Parathyroid adenoma (tissue), 2 donors: ENCODE results near the gene GCK.

Experiments used
- H2AFZ ChIP-seq: fragments of 300-600 bp; sonication (generic); one replicate; pipeline ENCODE4 v1.7.0; 2017; ENCODE audit warnings: antibody characterized with exemption, mild to moderate bottlenecking
- H3K27ac ChIP-seq: fragments of 300-600 bp; sonication (generic); one replicate; pipeline ENCODE4 v1.7.0; 2017
- H3K27me3 ChIP-seq: fragments of 300-600 bp; sonication (generic); one replicate; pipeline ENCODE4 v1.7.0; 2017; ENCODE audit warnings: low read length; ENCODE audit not compliant: control insufficient read depth, insufficient read depth
- H3K36me3 ChIP-seq: fragments of 300-600 bp; sonication (generic); one replicate; pipeline ENCODE4 v1.7.0; 2017; ENCODE audit warnings: low read length; ENCODE audit not compliant: control insufficient read depth, insufficient read depth
- H3K4me1 ChIP-seq: fragments of 300-600 bp; sonication (generic); one replicate; pipeline ENCODE4 v1.7.0; 2017; ENCODE audit warnings: control low read depth
- H3K4me2 ChIP-seq: fragments of 300-600 bp; sonication (generic); one replicate; pipeline ENCODE4 v1.7.0; 2017; ENCODE audit warnings: low read length
- H3K4me3 ChIP-seq: fragments of 300-600 bp; sonication (generic); one replicate; pipeline ENCODE4 v1.7.0; 2017; ENCODE audit warnings: low read depth, low read length
- H3K79me2 ChIP-seq: fragments of 300-600 bp; sonication (generic); one replicate; pipeline ENCODE4 v1.7.0; 2017; ENCODE audit warnings: control low read depth
- H3K9ac ChIP-seq: fragments of 300-600 bp; sonication (generic); one replicate; pipeline ENCODE4 v1.7.0; 2017; ENCODE audit warnings: mild to moderate bottlenecking
- H3K9me3 ChIP-seq: fragments of 300-600 bp; sonication (generic); one replicate; pipeline ENCODE4 v1.7.0; 2017; ENCODE audit warnings: low read length; ENCODE audit not compliant: control insufficient read depth
- TF ChIP-seq, protein P1 (sequence below): fragments of 300-600 bp; sonication (generic); IDR thresholded peaks from one replicate; pipeline ENCODE4 v1.7.0; 2017; ENCODE audit warnings: antibody characterized with exemption, mild to moderate bottlenecking
- donor health status: primary hyperparathyroidism.

Gene GCK

DNA sequence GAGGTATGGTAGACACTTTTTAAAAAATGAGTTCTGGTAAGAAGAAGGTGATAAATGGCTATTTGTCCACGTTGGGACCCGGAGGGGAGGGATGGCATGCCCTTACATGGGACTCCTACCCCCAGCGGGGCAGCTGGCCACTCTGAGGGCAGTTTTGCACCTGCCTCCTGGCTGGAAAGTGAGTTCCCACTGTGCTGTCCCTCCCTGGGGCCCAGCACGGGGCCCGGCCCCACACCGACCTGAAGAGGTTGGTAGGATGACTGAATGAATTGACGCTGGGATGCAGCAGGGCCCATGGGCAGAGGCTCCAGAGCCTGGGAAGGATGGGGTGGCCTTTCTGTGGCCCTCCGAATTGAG is 85.7 kb downstream of the GCK start:
- Histone ChIP-seq H3K9me3 (no peaks in the 10 kb centered on the region), H3K9ac (no peak overlapping the region), H3K79me2 (no peaks in the 10 kb centered on the region), H3K27me3 (no peaks in the 10 kb centered on the region), H3K4me3 (no peak overlapping the region), H3K4me1 (no peaks in the 10 kb centered on the region), H3K4me2 (no peak overlapping the region), H3K27ac (no peak overlapping the region), H2AFZ (no peak overlapping the region), H3K36me3 (no peaks in the 10 kb centered on the region)
- TF ChIP-seq, protein P1, sequence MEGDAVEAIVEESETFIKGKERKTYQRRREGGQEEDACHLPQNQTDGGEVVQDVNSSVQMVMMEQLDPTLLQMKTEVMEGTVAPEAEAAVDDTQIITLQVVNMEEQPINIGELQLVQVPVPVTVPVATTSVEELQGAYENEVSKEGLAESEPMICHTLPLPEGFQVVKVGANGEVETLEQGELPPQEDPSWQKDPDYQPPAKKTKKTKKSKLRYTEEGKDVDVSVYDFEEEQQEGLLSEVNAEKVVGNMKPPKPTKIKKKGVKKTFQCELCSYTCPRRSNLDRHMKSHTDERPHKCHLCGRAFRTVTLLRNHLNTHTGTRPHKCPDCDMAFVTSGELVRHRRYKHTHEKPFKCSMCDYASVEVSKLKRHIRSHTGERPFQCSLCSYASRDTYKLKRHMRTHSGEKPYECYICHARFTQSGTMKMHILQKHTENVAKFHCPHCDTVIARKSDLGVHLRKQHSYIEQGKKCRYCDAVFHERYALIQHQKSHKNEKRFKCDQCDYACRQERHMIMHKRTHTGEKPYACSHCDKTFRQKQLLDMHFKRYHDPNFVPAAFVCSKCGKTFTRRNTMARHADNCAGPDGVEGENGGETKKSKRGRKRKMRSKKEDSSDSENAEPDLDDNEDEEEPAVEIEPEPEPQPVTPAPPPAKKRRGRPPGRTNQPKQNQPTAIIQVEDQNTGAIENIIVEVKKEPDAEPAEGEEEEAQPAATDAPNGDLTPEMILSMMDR = no peak

DNA sequence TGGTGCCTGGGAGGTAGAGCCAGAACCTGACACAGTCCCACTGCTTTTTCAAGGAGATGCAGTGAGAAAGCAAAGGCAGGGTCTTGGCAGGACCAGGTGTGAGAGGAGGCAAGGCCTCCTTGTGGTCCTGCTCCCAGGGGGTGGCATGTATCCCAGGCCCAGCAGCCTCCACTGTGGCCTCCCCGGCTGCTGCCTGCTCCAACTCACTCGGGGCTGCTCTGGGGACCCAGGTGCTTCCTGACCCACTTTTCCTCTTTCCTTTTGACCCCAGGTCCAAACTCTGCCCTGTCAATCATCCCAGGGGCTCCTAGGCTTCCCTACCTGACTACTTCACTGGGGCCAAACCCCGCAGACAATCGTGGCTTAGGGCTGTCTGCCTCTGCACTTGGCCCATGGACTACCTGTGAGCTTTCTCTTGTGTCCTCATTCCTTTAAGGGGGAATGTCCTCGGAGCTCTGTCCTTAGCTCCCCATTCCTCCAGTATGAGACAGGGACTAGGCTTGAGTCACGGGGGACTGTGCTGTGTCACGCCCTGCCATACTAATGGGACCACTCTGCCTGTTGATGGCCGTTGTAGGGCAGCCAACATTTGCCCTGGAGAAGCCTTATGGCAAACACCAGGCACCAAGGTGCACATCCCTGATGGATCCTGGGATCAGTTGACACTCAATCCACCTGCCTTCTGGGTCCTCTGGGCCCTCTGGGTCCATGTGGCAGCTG is 86.2 kb downstream of the GCK start:
- TF ChIP-seq, protein P1 = no peak
- Histone ChIP-seq H3K9ac (no peak overlapping the region), H3K27ac (no peak overlapping the region), H3K9me3 (no peaks in the 10 kb centered on the region), H3K36me3 (no peaks in the 10 kb centered on the region), H3K4me1 (no peaks in the 10 kb centered on the region), H3K4me3 (no peak overlapping the region), H2AFZ (no peak overlapping the region), H3K27me3 (no peaks in the 10 kb centered on the region), H3K79me2 (no peaks in the 10 kb centered on the region), H3K4me2 (no peak overlapping the region)

DNA sequence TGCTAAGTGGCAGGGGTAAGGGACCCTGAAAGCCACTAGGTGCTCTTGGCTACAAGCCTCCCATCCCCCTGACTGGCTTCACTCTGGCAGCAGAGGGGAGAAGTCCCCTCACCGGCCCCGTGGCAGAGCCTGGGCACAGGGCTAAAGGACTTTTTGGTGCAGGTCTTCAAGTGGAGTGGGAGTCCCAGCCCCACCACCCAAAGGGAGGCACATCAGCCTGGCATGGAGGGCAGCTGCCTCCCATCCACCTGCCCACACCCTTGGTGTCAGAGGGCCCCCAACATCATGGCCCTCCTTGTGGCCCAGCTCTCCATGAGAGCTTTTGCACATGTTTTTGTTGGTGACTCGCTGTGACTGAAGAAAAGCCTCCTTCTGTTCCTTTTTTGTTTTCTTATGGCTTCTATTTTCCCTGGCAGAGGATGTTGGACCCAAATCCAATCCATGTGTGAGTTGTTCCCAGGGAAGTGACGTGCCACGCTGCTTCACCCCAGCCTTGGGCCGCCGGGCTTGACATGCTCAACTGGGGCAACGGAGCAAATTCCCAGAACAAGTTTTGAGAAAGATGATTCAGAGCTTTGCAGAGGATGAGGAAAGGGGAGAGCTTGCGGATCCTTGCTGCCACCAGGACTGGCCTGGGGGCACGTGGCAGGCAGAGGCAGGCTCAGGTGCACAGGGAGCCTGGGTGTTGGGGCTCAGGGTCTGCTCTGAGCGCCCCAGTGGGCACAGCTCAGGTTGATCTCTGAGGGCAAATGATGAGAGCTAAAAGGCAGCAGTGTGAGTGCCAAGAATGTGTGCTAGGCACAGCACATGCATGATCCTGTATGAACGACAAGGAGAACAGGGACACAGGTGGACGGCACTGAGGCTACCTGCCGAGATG is 87.0 kb downstream of the GCK start:
- Histone ChIP-seq H3K4me3 (no peak overlapping the region), H3K79me2 (no peaks in the 10 kb centered on the region), H3K4me1 (no peaks in the 10 kb centered on the region), H3K4me2 (no peak overlapping the region), H3K27ac (no peak overlapping the region), H3K9ac (no peak overlapping the region), H2AFZ (no peak overlapping the region), H3K27me3 (no peaks in the 10 kb centered on the region), H3K9me3 (no peaks in the 10 kb centered on the region), H3K36me3 (no peaks in the 10 kb centered on the region)
- TF ChIP-seq, protein P1 = no peak

DNA sequence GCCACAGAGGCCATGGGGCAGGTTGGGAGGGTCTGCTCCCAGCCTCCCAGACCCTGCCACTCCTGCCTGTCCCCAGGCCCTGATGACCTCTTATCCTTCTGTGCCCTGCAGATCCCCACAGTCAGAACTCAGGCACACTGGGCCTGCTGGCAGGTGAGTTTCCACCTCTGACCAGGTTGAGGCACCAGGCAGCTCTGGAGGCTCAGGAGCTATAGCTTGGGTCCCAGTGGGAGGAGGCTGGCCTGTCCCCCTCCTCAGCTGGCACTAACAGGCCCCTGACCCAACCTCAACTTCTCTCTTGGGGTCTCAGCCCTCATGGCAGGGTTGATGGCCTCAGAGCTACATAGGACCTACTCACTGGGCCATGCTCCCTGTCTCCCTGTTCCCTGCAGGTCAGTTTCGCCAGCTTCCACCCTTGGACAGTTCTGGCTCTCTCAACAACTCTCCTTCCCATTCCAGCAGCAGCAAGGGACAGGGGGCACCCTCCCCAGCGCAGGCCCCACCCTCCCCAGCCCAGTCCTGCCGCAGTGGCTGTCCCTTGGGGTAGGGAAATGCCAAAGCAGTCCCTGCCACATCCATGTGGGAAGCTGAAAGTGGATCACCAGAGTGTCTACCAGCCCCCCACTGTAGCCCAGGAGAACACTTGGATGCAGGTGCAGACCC is 87.8 kb downstream of the GCK start:
- Histone ChIP-seq H3K79me2 (no peaks in the 10 kb centered on the region), H3K27ac (no peak overlapping the region), H3K4me2 (no peak overlapping the region), H3K9me3 (no peaks in the 10 kb centered on the region), H3K4me1 (no peaks in the 10 kb centered on the region), H3K27me3 (no peaks in the 10 kb centered on the region), H3K36me3 (no peaks in the 10 kb centered on the region), H3K9ac (no peak overlapping the region), H2AFZ (no peak overlapping the region), H3K4me3 (no peak overlapping the region)
- TF ChIP-seq, protein P1 = no peak
